Osteocyte (in vitro differentiated cells): ENCODE results near the gene PAM16. TPM values are rescaled to one million over a fixed set of nuclear protein-coding genes. Genes with fewer than 3 reads are reported as not detected.
A peak's percentile ranks its signal among the peaks of the same experiment; 100 is the strongest.

Experiments
- DNase-seq: peaks from one replicate; pipeline ENCODE4 v3.0.0; 2021; ENCODE audit warnings: mixed read lengths; ENCODE audit not compliant: unreplicated experiment; ENCODE audit errors: extremely low spot score
- H3K27ac Mint-ChIP-seq: one replicate; pipeline ENCODE4 v1.8.0; 2021; ENCODE audit warnings: mild to moderate bottlenecking, mixed read lengths; ENCODE audit not compliant: unreplicated experiment
- H3K27me3 Mint-ChIP-seq: one replicate; pipeline ENCODE4 v1.8.0; 2021; ENCODE audit warnings: mixed read lengths; ENCODE audit not compliant: unreplicated experiment
- H3K36me3 Mint-ChIP-seq: one replicate; pipeline ENCODE4 v1.8.0; 2021; ENCODE audit warnings: mixed read lengths; ENCODE audit not compliant: unreplicated experiment
- H3K4me1 Mint-ChIP-seq: one replicate; pipeline ENCODE4 v1.8.0; 2021; ENCODE audit warnings: mixed read lengths; ENCODE audit not compliant: unreplicated experiment
- H3K4me3 Mint-ChIP-seq: one replicate; pipeline ENCODE4 v1.8.0; 2021; ENCODE audit warnings: mild to moderate bottlenecking, moderate library complexity, mixed read lengths; ENCODE audit not compliant: unreplicated experiment
- H3K9me3 Mint-ChIP-seq: one replicate; pipeline ENCODE4 v1.8.0; 2021; ENCODE audit warnings: mixed read lengths; ENCODE audit not compliant: unreplicated experiment
- total RNA-seq: library from RNA; stranded (reverse); gene quantifications from 2 replicates; pipeline ENCODE4 v1.2.1, GENCODE V29; 2021
- TF ChIP-seq, protein P1 (sequence below): fragments of 200-600 bp; sonication (generic); IDR thresholded peaks from 2 replicates; pipeline ENCODE4 v1.5.0; 2021; ENCODE audit warnings: antibody characterized with exemption, mild to moderate bottlenecking, moderate library complexity

PAM16 gene
- total RNA-seq, 1 donor from 2014 or later, result 21.0 TPM

DNA sequence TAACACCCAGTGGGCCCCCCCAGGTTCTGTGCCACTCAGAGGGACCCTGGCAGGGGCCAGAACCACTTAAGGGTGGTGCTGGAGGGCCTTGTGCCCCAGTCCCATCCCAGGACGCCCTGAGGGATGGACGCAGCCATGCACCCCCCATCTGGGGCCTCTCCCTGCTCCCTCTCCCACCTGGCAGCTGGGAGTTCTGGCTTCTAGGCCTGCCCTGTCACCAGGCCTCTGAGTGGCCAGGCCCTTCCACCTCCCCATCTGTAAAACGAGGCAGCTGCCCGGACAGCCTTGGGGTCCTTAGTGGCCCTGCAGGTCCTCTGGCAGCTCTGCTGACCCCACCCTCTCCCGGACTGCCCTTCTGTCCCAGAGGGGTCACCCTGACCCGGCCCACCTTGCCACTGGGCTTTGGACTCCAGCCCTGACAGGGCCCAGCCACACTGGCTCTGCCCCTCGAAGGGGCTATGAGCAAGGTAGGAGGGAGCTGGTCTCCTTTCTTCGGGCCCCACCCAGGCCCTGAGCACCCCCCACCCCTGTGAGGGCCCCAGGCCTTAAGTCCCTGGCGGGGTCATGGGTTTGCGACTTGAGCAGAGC lies 12.3 kb downstream of the PAM16 start:
- no peak overlapping the region for H3K4me3 Mint-ChIP-seq
- H3K4me1 Mint-ChIP-seq, result peaks cover 14% of the 10 kb centered on the region
- TF ChIP-seq, protein P1, sequence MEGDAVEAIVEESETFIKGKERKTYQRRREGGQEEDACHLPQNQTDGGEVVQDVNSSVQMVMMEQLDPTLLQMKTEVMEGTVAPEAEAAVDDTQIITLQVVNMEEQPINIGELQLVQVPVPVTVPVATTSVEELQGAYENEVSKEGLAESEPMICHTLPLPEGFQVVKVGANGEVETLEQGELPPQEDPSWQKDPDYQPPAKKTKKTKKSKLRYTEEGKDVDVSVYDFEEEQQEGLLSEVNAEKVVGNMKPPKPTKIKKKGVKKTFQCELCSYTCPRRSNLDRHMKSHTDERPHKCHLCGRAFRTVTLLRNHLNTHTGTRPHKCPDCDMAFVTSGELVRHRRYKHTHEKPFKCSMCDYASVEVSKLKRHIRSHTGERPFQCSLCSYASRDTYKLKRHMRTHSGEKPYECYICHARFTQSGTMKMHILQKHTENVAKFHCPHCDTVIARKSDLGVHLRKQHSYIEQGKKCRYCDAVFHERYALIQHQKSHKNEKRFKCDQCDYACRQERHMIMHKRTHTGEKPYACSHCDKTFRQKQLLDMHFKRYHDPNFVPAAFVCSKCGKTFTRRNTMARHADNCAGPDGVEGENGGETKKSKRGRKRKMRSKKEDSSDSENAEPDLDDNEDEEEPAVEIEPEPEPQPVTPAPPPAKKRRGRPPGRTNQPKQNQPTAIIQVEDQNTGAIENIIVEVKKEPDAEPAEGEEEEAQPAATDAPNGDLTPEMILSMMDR, result no peak
- no peaks in the 10 kb centered on the region for H3K9me3 Mint-ChIP-seq
- no peak for DNase-seq
- H3K27ac Mint-ChIP-seq, result no peak overlapping the region
- peaks cover 4% of the 10 kb centered on the region for H3K36me3 Mint-ChIP-seq
- no peaks in the 10 kb centered on the region for H3K27me3 Mint-ChIP-seq

DNA sequence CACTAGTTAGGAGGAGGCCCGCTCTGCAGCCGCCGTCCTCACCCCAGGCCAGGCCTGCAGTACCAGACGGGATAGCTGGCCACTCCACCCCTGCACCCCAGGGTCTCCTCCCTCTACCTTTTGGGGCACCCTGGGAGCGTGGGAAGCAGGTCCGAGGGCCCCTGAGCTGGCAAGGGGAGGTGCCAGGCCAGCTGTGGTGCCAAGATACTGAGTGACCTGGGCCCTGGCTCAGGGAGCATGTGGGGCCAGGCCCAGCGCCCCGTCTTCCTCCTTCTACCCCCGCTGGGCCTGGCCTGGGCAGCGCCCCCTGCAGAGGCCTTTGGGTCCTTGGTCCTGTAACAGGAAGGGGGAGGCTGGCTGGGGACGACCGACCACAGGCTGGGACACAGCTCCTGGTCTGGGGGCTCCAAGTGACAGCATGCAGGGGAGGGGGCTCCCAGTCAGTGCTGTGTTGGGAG lies 13.0 kb downstream of the PAM16 start:
- DNase-seq, result no peak
- H3K27ac Mint-ChIP-seq, result no peak overlapping the region
- peaks cover 14% of the 10 kb centered on the region for H3K4me1 Mint-ChIP-seq
- TF ChIP-seq, protein P1, result no peak
- H3K4me3 Mint-ChIP-seq, result no peak overlapping the region
- H3K9me3 Mint-ChIP-seq, result no peaks in the 10 kb centered on the region
- H3K27me3 Mint-ChIP-seq, result no peaks in the 10 kb centered on the region
- H3K36me3 Mint-ChIP-seq, result peaks cover 4% of the 10 kb centered on the region

DNA sequence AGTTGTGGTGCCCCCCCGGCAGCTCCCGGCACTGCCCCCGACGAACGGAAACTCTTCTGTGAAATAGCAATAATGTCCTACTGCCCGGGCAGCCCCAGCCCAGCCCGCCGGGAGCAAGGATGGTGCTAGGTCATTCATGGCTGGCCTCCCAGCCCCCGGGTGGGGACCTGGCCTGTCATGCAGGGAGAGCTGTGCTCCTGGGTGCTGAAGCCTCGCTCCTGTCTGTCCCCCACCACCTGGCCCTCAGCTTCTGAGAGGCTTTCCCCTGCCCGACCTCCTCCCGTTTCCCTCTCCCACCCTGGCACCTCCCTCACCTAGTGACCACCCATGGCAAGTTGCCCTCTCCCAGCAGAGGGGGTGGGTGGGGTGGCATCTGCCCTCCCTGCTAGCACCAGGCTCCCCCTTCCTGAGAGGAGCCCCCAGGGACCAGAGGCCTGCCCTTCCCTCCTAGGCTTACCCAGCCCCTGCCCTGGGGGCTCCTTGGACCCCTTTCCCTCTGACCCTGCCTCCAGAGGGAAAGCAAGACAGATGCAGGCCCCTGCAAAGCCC lies 13.5 kb downstream of the PAM16 start:
- H3K9me3 Mint-ChIP-seq, result no peaks in the 10 kb centered on the region
- H3K4me1 Mint-ChIP-seq, result peaks cover 14% of the 10 kb centered on the region
- H3K27me3 Mint-ChIP-seq, result no peaks in the 10 kb centered on the region

DNA sequence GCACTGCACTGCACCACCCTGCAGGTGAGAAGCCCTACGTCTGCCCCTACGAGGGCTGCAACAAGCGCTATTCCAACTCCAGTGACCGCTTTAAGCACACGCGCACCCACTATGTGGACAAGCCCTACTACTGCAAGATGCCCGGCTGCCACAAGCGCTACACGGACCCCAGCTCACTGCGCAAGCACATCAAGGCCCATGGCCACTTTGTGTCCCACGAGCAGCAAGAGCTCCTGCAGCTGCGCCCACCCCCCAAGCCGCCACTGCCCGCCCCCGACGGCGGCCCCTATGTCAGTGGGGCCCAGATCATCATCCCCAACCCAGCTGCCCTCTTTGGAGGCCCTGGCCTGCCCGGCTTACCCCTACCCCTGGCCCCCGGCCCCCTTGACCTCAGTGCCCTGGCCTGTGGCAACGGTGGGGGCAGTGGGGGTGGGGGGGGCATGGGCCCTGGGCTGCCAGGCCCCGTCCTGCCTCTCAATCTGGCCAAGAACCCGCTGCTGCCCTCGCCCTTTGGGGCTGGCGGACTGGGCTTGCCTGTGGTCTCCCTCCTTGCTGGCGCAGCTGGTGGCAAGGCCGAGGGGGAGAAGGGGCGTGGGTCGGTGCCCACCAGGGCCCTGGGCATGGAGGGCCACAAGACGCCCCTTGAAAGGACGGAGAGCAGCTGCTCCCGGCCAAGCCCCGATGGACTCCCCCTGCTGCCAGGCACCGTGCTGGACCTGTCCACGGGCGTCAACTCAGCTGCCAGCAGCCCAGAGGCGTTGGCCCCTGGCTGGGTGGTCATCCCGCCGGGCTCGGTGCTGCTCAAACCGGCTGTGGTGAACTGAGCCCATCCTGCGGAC lies 14.2 kb downstream of the PAM16 start:
- TF ChIP-seq, protein P1, result no peak
- DNase-seq, result peak; percentile 80
- Mint-ChIP-seq H3K4me1 (peaks cover 14% of the 10 kb centered on the region), H3K9me3 (no peaks in the 10 kb centered on the region), H3K27me3 (no peaks in the 10 kb centered on the region), H3K4me3 (no peak overlapping the region), H3K27ac (no peak overlapping the region), H3K36me3 (peaks cover 4% of the 10 kb centered on the region)

More for the DNA sequence above, 13.5 kb downstream of the PAM16 start:
- Mint-ChIP-seq H3K4me3 (no peak overlapping the region), H3K27ac (peak overlapping the region; percentile 27), H3K36me3 (peaks cover 4% of the 10 kb centered on the region)
- no peak for DNase-seq
- TF ChIP-seq, protein P1, result no peak
